HG03135 (cell line): ENCODE measurements around the gene ILKAP.

Experiments used
- ATAC-seq: cut with Tn5 transposase; IDR thresholded peaks from one replicate; pipeline ENCODE4 v1.9.1; 2021; ENCODE audit warnings: mild to moderate bottlenecking, moderate library complexity; ENCODE audit not compliant: unreplicated experiment

The ILKAP gene

DNA sequence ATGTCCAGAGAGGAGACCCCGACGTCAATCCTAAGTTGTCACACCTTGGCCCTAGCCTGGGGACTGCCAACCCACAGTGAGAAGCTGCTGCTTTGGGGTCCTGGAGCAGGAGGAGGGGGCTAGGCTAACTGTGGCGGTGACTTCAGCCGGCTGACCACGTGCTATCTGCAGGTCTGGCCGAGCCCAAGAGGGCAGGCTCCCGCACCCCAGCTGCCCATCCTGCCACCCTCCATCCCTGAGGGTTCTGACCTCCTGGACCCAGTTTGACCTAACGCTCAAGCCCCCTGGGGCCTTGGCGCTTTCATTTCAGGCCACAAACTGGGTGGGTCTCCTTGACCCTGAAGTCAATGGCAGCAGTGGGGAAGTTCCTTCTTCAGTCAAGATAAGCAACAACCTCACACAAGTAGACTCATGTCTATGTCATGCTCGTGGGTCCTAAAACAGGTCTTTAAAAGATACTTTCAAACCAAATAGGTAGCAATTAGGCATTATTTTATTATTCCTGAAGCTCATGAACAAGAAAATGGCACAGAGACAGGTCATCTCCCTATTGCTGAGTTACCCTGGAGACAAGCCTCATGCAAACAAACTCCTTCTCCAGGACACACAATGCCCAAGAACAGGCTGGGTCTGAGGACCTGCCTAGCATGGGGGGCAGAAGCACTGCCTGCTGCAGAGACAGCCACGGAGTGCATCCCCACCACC is 34.1 kb upstream of the ILKAP start:
- no peak for ATAC-seq

DNA sequence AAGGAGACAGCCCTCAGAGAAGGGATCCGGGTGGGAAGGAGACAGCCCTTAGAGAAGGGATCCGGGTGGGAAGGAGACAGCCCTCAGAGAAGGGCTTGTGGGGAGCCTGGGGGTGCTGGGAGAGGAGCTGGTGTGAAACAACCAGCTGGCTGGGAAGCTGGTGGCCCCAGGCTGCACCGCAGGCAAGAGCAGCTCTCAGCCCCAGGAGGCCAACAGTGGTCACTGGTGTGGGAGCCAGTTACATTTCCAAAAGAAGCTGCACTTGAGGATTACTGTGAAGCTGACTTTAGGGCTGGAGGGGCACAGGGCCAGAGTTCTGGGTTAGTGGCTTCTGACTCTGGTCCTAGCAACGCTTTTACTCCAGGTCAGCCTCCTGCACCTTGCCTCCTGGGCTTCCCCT is 33.1 kb upstream of the ILKAP start:
- ATAC-seq = no peak

DNA sequence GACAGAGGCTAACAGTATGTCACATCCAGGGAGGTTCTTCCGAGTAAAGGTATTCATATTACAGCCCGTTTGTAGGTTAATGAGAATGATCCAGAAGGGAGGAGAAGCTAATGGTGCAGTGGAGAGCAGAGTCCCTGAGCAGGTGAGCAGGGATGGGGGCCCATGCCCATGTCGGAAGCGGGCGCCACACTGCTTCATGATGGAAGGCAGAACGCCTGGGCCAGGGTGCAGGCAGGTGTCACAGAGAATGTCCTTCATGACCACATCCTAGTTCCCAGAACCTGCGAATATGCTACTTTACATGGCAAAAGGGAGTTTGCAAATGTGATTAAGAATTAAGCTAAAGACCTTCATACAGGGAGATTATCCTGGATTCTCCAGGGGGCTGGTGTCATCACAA is 32.4 kb upstream of the ILKAP start:
- ATAC-seq = no peak

DNA sequence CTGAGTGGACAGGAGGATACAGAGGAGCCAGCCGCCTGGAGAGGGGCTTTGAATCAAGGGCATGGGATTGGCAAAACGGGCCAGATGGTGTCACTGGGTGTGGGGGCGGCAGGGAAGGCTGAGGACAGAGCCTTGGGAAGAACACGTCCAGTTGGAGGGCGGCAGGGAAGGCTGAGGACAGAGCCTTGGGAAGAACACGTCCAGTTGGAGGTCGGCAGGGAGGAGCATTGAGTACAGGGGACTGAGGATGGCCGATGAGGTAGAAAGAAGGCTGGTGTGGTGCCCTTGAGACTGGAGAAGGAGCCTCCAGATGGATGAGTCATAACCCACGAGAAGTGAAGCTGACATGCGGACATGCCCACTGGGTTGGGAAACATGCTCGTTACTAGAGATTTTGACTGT is 31.8 kb upstream of the ILKAP start:
- no peak for ATAC-seq

GRCh38 chr2:238233625-238234024 is 30.1 kb upstream of the ILKAP start:
- ATAC-seq = no peak

DNA sequence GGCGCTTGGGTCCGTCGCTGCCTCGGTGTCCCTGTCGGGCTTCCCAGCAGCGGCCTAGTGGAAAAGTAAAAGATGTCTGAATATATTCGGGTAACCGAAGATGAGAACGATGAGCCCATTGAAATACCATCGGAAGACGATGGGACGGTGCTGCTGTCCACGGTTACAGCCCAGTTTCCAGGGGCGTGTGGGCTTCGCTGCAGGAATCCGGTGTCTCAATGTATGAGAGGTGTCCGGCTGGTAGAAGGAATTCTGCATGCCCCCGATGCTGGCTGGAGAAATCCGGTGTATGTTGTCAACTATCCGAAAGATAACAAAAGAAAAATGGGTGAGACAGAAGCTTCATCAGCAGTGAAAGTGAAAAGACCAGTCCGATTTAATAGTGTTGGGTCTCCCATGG is 28.3 kb upstream of the ILKAP start:
- ATAC-seq = no peak

GRCh38 chr2:238231251-238231793 is 27.8 kb upstream of the ILKAP start:
- ATAC-seq = peak; percentile 70

DNA sequence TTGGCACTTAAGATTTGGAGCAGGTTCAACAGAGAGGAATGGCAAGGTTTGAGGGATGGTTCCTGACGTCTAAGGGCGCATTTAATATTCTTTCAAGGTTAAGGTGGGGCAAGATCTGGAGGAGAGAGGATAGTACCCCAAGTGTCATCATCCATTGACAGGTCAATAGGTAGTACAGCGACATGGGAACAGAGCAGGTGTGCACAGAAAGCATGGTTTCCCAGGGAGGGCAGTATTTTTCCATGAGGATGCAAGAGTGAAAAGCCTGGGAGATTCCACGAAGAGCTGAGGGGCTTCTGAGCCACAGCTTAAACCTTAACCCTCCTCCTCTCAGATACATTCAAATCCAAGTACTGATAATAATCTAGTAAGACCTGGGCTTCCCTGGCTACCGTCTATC is 27.2 kb upstream of the ILKAP start:
- no peak for ATAC-seq

GRCh38 chr2:238228700-238229099 is 25.2 kb upstream of the ILKAP start:
- ATAC-seq = no peak

DNA sequence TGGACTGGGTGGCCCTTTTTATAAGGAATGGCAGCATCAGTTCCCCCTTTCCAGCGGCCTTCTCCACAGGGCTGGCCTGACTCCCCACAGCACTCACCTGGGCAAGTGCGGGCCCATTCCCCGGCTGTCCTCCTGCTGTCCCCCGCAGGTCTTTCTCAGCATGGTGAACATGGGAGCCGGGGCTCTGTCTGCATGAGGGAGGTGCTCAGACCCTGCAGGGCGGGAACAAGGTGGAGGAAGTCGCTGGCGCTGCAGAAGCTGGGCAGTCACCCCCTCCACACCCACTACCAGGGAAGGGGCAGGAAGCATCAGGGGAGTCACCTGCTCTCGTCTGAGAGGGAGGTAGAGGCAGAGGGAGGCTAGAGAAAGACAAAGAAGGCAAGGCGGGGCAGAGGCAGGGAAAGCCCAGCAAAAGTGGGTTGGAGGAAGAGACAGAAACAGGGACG is 24.1 kb upstream of the ILKAP start:
- no peak for ATAC-seq

- ATAC-seq = no peak
These were observed 23.4 kb upstream of the ILKAP start for GRCh38 chr2:238226698-238227586.

DNA sequence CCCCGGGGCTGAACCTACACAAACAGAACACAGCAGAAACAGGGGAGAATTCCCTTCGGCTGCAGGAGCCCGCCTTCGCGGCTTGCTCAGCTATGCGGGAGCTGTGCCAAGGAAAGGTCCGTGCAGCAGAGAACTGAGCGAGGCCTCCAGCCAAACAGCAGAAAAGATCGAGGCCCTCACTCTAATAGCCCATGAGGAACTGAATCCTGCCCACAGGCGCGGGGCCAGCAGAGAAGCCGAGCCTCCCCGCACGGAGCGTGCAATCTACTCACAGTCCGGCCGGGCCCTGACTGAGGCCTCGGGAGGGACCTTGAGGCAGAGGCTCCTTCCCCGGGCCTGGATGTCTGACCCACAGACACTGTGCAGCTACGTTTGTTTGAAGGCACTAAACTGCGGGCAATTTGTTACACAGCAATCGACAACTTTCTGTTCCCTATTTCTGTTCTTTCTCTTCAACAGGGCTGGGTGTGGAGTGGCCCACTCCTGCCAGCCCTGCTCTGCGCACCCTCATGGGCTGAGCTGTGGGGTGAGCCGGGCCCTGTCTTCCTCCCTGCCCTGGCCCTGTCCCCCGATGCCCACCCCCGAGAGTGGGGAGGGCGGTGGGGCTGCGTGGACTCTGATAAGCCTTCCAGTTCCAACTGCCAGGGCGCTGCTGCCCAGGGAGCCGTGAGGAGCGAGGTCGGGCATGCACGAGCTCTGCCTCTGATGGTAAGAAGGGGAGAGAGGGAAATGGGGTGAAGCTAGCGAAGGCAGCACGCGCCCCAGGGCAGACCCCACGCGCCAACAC is 22.6 kb upstream of the ILKAP start:
- ATAC-seq = no peak

DNA sequence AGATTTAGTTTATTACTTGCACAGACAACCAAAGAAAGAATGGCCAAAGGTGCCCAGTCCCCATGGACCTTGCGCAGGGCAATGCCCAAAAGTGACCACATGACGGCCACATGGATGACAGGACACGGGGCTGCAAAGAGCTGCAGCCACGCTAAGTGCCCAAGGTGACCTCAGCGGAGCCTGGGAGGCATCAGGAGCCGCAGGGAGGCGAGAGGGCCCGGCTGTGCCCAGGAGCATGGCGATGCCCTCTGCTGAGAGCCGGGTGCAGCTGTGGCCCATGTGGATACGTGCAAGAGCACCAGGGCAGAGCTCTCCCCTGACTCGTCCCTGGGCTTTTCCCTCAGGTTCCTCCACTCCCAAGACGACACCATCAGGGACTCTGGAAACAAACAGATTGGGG is 21.6 kb upstream of the ILKAP start:
- no peak for ATAC-seq

- ATAC-seq = no peak
These were observed 21.0 kb upstream of the ILKAP start for GRCh38 chr2:238224356-238225035.

GRCh38 chr2:238220892-238221521 is 17.5 kb upstream of the ILKAP start:
- no peak for ATAC-seq

- no peak for ATAC-seq
These were observed 16.9 kb upstream of the ILKAP start for GRCh38 chr2:238220274-238220891.

DNA sequence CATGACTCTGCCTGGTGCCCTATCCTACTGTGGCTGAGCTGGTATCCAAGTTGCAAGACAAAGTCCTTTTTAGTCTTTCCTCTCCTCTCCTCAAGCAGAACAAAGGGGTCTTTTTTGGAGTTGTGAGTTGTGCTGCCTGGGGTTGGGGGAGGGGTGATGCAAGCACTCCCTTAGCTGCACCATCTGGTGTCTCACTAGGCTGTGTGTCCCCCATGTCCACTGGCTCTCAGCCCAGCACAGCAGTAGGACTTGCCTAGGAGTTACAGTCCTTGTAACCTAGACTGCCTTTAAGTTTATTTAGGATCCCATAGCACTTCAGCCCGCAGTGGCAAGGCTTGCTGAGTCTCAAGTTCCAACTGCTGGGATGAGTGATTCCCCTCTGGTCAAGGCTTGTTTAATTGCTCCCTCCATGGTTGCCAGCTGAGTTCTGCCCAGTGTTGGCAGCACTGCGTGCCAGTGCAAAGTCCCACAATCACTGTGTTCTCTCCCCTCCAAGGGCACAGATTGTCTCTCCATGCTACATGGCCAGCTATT is 13.2 kb upstream of the ILKAP start:
- no peak for ATAC-seq

GRCh38 chr2:238207006-238207405 is 3.5 kb upstream of the ILKAP start:
- no peak for ATAC-seq

DNA sequence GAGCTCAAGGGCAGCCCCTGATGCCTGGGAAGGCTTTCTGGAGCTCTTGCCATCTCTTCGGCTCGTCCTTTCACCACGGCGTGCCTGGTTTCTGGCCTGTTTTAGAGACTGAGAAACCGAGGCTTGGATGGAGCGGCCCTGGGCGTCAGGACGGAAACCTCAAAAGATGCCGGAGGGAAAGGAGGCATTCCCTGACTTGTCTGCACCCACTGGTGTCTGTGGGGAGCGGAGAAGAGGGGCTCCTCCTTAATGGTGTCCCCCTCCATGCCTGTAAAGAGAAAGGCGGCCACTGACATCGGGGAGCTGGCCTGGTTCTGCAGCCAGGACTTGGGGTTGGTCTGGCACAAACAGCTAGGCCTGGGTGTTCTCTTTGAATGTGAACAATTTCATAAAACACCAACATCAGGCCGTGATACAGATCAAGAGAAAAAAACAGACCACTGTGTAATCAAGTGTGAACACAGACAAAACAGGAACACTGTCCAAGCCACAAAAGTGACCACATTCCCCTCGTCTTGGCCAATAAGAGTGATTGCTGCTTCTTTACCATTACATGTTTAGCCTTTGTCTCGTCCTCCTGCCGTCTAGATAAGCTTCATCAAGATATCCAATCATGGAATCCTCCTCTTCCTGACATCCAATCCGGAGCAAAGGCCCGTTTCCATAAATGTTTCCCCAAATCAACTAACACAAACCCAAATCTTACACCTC is 633 bp upstream of the ILKAP start:
- no peak for ATAC-seq
